ENCODE data around the gene CRISPLD2.

The CRISPLD2 gene

DNA sequence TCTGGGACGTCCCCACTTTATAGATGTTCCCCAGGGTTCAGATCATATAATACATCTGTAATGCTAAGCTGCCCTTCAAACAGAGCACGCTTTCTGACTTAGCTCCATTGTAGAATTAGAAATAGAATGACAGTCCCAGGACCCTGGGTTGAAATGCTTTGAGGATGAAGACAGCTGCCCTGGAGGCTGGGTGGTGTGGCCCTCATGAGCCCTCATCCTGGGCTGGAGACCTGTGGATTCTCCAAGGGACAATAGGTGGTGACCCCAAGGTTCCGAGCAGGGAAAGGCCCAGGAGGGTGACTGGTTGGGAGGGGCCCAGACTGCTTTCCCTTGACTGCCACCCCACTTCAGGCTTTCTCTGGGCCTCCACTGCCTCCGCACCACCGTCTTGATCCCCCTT lies 59.0 kb downstream of the CRISPLD2 start:
- intact Hi-C loops (cut with DNase I; ENCODE audit: low total_unique reads), result no loop called here
- Histone ChIP-seq H3K27ac (no peak overlapping the region), H3K4me1 (no peaks in the 10 kb centered on the region), H3K36me3 (peaks cover 0 to 26% (median 11%) of the 10 kb centered on the region in 3 donors), H3K27me3 (no peaks in the 10 kb centered on the region), H3K9me3 (no peaks in the 10 kb centered on the region), H3K4me3 (no peak overlapping the region)
- no peak for DNase-seq
- TF ChIP-seq, protein P1, sequence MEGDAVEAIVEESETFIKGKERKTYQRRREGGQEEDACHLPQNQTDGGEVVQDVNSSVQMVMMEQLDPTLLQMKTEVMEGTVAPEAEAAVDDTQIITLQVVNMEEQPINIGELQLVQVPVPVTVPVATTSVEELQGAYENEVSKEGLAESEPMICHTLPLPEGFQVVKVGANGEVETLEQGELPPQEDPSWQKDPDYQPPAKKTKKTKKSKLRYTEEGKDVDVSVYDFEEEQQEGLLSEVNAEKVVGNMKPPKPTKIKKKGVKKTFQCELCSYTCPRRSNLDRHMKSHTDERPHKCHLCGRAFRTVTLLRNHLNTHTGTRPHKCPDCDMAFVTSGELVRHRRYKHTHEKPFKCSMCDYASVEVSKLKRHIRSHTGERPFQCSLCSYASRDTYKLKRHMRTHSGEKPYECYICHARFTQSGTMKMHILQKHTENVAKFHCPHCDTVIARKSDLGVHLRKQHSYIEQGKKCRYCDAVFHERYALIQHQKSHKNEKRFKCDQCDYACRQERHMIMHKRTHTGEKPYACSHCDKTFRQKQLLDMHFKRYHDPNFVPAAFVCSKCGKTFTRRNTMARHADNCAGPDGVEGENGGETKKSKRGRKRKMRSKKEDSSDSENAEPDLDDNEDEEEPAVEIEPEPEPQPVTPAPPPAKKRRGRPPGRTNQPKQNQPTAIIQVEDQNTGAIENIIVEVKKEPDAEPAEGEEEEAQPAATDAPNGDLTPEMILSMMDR (IDR thresholded peaks at IDR 0.05), result no peak

DNA sequence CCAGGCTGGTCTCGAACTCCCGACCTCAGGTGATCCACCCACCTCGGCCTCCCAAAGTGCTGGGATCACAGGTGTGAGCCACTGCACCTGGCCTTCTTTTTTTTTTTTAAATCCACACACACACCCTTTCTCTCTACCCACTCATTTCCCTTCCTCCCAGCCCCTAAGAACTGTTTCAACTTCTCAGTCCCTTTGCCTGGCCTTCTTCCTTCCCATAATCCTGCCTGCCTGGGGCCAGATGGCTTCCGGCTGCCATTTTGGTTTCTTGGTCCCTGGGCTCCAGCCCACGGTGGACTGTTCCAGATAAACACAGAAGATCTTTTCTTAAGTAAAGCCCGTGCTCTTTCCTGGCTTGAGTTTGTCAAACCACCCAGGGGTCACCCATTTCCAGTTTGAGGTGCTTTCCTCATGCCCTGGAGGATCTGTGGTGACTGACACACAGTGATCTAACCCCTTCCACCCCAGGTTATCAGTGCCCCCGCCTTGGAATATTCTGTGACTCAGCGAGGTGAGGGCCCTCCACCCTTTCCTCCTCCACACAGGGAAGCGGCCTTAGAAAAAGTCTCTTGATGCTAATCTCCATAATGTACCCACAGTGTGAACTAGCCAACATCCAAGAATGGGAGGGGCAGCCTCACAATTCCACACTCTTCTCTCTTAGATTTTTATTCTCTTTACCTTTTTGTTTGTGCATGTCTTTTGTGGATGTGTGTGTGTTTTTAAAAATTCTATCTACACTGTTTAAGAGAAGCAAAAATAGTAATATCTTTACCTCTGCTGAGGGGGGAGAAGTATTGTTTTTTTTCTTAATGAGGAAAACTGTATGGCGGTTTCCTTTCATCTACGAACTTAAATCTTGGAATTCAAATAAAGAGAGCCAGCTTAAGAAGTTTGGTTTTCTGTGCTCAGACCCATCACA lies 60.0 kb downstream of the CRISPLD2 start:
- H3K9me3 ChIP-seq, result no peaks in the 10 kb centered on the region
- no peak for DNase-seq
- no peak overlapping the region for H3K27ac ChIP-seq
- H3K4me3 ChIP-seq, result no peak overlapping the region
- no peaks in the 10 kb centered on the region for H3K27me3 ChIP-seq
- H3K36me3 ChIP-seq, result peaks cover 0 to 20% (median under 1%) of the 10 kb centered on the region in 3 donors
- TF ChIP-seq, protein P1 (IDR thresholded peaks at IDR 0.05), result no peak
- H3K4me1 ChIP-seq, result peaks cover 0 to 9% (median 0%) of the 10 kb centered on the region in 4 donors
- intact Hi-C loops (cut with DNase I; ENCODE audit: low total_unique reads), result no loop called here

DNA sequence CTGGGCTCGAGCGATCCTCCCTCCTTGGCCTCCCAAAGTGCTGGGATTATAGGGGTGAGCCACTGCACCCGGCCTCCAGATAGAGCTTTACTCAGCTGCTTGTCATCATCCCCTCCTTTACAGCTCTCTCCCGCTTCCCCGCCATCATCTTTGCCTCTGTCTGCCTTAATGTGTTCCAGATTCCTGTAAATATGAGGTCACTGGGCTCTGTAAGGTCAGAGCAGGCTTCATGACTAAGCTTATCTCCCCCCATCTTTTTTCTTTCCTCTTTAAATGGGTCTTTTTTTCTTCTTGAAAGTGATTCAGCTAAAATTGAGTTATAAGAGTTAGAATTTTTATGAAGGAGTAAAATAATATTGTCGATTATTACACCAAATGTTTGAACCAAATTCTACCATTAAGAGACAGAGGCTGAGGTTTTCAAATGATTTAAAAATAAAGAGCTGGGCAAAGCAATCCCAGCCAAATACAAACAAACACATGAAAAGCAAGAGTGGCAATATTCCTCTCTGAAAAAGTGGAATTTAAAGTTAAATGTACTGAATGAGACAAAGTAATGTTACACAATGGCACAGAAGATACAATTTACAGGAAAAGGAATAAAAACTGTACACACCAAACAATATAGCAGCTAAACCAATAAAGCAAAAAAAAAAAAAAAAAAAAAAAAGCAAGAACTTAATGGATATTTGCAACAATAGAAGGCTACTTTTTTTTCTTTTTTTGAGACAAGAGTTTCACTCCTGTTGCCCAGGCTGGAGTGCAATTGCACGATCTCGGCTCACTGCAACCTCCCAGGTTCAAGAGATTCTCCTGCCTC lies 62.1 kb downstream of the CRISPLD2 start:
- Histone ChIP-seq H3K9me3 (no peaks in the 10 kb centered on the region), H3K4me1 (peaks cover 0 to 11% (median 0%) of the 10 kb centered on the region in 4 donors), H3K27ac (no peak overlapping the region), H3K4me3 (no peak overlapping the region), H3K27me3 (no peaks in the 10 kb centered on the region), H3K36me3 (peaks cover 0 to 27% (median under 1%) of the 10 kb centered on the region in 3 donors)
- TF ChIP-seq, protein P1 (IDR thresholded peaks at IDR 0.05), result no peak
- DNase-seq, result peak in 1 of 2 donors; percentile 38
- intact Hi-C loops (cut with DNase I; ENCODE audit: low total_unique reads), result no loop called here

DNA sequence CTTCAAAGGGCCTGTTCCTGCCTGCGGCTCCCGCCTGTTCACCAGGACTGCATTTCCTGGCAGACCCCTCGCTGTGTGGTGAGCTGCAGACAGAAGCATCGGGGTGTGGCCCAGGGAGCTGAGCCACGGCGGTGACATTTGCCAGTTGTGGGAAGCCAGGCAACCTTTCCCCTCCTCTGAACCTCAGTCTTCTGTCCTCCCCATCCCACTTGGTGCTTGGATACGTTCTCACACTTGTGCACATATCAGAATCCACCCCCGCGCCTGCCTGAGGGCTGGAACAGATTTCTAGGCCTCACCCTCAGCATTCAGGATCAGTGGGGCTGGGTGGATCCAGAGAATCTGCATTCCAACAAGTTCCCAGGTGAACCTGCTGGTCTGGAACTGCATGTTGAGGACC lies 63.5 kb downstream of the CRISPLD2 start:
- Histone ChIP-seq H3K27me3 (no peaks in the 10 kb centered on the region), H3K27ac (no peak overlapping the region), H3K36me3 (peaks cover 0 to 27% (median 5%) of the 10 kb centered on the region in 3 donors), H3K9me3 (no peaks in the 10 kb centered on the region), H3K4me3 (no peak overlapping the region), H3K4me1 (peaks cover 0 to 11% (median 0%) of the 10 kb centered on the region in 4 donors)
- intact Hi-C loops (cut with DNase I; ENCODE audit: low total_unique reads), result no loop called here
- TF ChIP-seq, protein P1 (IDR thresholded peaks at IDR 0.05), result no peak
- no peak for DNase-seq

DNA sequence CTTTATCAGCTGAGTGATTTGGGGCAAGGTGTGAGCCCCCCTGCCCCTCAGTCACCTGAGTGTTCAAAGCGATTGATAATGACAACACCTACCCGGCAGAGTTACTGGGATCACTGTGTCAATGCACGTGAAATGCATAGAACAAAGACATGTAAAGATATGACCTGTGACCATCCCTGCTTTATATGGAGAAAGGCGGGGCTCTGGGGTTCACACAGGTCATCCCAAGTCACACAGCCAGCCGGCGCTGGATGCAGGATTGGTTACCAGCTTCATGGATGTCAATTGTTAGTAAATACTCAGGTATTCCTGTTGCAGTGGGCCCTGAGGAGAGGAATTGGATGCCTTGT lies 64.4 kb downstream of the CRISPLD2 start:
- Histone ChIP-seq H3K27ac (no peak overlapping the region), H3K9me3 (no peaks in the 10 kb centered on the region), H3K4me3 (no peak overlapping the region), H3K4me1 (peaks cover 0 to 11% (median 0%) of the 10 kb centered on the region in 4 donors), H3K36me3 (peaks cover 0 to 32% (median 5%) of the 10 kb centered on the region in 3 donors), H3K27me3 (no peaks in the 10 kb centered on the region)
- TF ChIP-seq, protein P1 (IDR thresholded peaks at IDR 0.05), result no peak
- DNase-seq, result no peak
- intact Hi-C loops (cut with DNase I; ENCODE audit: low total_unique reads), result no loop called here
